GM23338 (cell line): ENCODE data around the gene TMED7. TPM values are rescaled to one million over a fixed set of nuclear protein-coding genes. Genes with fewer than 3 reads are reported as not detected.

Experiments used
- ATAC-seq: fragments of 200-7000 bp; cut with Tn5 transposase; 3 replicates; pipeline ENCODE4 v1.9.1; 2020
- DNase-seq: peaks from one replicate; pipeline ENCODE4 v3.0.0-alpha.2; 2015; ENCODE audit warnings: low spot score
- H2AFZ ChIP-seq: fragments of 200-600 bp; sonication (generic); 2 replicates; pipeline ENCODE4 v1.8.0; 2016; ENCODE audit warnings: antibody characterized with exemption, mild to moderate bottlenecking, moderate library complexity
- H3F3A ChIP-seq: fragments of 200-600 bp; sonication (generic); replicated peaks from 2 replicates; pipeline ENCODE4 v1.8.0; 2017; ENCODE audit warnings: antibody characterized with exemption, mixed run types, low read depth
- H3K27ac ChIP-seq: fragments of 200-600 bp; sonication (generic); 2 replicates; pipeline ENCODE4 v1.6.1; 2016; ENCODE audit warnings: low read depth
- H3K27me3 ChIP-seq: fragments of 200-600 bp; sonication (generic); 2 replicates; pipeline ENCODE4 v1.8.0; 2016; ENCODE audit warnings: mild to moderate bottlenecking, mixed run types, moderate library complexity; ENCODE audit not compliant: insufficient read depth
- H3K36me3 ChIP-seq: fragments of 200-600 bp; sonication (generic); 2 replicates; pipeline ENCODE4 v1.8.0; 2016; ENCODE audit warnings: mild to moderate bottlenecking; ENCODE audit not compliant: insufficient read depth
- H3K4me1 ChIP-seq: fragments of 200-600 bp; sonication (generic); 2 replicates; pipeline ENCODE4 v1.8.0; 2016; ENCODE audit warnings: mild to moderate bottlenecking, moderate library complexity; ENCODE audit not compliant: insufficient read depth
- H3K4me2 ChIP-seq: fragments of 200-600 bp; sonication (generic); 2 replicates; pipeline ENCODE4 v1.7.1; 2017; ENCODE audit warnings: mixed run types
- H3K4me3 ChIP-seq: fragments of 200-600 bp; sonication (generic); 2 replicates; pipeline ENCODE4 v1.6.1; 2016; ENCODE audit warnings: mixed run types
- H3K79me2 ChIP-seq: fragments of 200-600 bp; sonication (generic); replicated peaks from 2 replicates; pipeline ENCODE4 v1.8.0; 2017; ENCODE audit warnings: mild to moderate bottlenecking; ENCODE audit not compliant: insufficient read depth
- H3K9me2 ChIP-seq: fragments of 200-600 bp; sonication (generic); 2 replicates; pipeline ENCODE4 v1.8.0; 2017; ENCODE audit not compliant: insufficient read depth
- H4K20me1 ChIP-seq: fragments of 200-600 bp; sonication (generic); replicated peaks from 2 replicates; pipeline ENCODE4 v1.8.0; 2017; ENCODE audit warnings: mild to moderate bottlenecking; ENCODE audit not compliant: insufficient read depth
- H3K27ac Mint-ChIP-seq: 2 replicates; pipeline ENCODE4 v1.8.0; 2020; ENCODE audit warnings: inconsistent platforms, mild to moderate bottlenecking, moderate library complexity, mixed read lengths
- H3K27me3 Mint-ChIP-seq: 3 replicates; pipeline ENCODE4 v1.8.0; 2022; ENCODE audit warnings: low read depth, mild to moderate bottlenecking, moderate library complexity, mixed read lengths, inconsistent platforms; ENCODE audit not compliant: insufficient read depth, poor library complexity
- H3K36me3 Mint-ChIP-seq: 3 replicates; pipeline ENCODE4 v1.8.0; 2021; ENCODE audit warnings: low read depth, mild to moderate bottlenecking, inconsistent platforms, moderate library complexity, mixed read lengths
- H3K4me1 Mint-ChIP-seq: 3 replicates; pipeline ENCODE4 v1.8.0; 2020; ENCODE audit warnings: mild to moderate bottlenecking, inconsistent platforms, mixed read lengths
- H3K4me3 Mint-ChIP-seq: 3 replicates; pipeline ENCODE4 v1.8.0; 2021; ENCODE audit warnings: moderate library complexity, mild to moderate bottlenecking, inconsistent platforms, mixed read lengths
- H3K9me3 Mint-ChIP-seq: 3 replicates; pipeline ENCODE4 v1.8.0; 2020; ENCODE audit warnings: moderate library complexity, mild to moderate bottlenecking, inconsistent platforms, mixed read lengths
- CREB1 ChIP-seq: fragments of 250-450 bp; sonication (Bioruptor Pico); IDR thresholded peaks from 2 replicates; pipeline ENCODE4 v1.5.0; 2020; ENCODE audit warnings: low read depth, mild to moderate bottlenecking, moderate library complexity
- EZH2 ChIP-seq: fragments of 200-600 bp; sonication (generic); IDR thresholded peaks from one replicate; pipeline ENCODE4 v1.8.0; 2017; ENCODE audit warnings: antibody characterized with exemption, mild to moderate bottlenecking, low read depth; ENCODE audit not compliant: unreplicated experiment
- EZH2phosphoT487 ChIP-seq: fragments of 200-600 bp; sonication (generic); IDR thresholded peaks from one replicate; pipeline ENCODE4 v1.8.1; 2018; ENCODE audit warnings: antibody characterized with exemption; ENCODE audit not compliant: unreplicated experiment
- JUNB ChIP-seq: IDR thresholded peaks from one replicate; pipeline ENCODE4 v1.6.1; 2016; ENCODE audit warnings: antibody characterized with exemption; ENCODE audit not compliant: unreplicated experiment
- NANOG ChIP-seq: IDR thresholded peaks from 2 replicates; pipeline ENCODE4 v1.6.1; 2016; ENCODE audit warnings: antibody characterized with exemption, borderline replicate concordance
- POLR2AphosphoS5 ChIP-seq: IDR thresholded peaks from 2 replicates; pipeline ENCODE4 v1.6.1; 2016; ENCODE audit warnings: antibody characterized with exemption, low read depth
- STAT1 ChIP-seq: IDR thresholded peaks from one replicate; pipeline ENCODE4 v1.6.1; 2016; ENCODE audit warnings: antibody characterized with exemption; ENCODE audit not compliant: unreplicated experiment
- ZNF114 ChIP-seq: fragments of 250-450 bp; sonication (Bioruptor Pico); IDR thresholded peaks from 2 replicates; pipeline ENCODE4 v1.5.0; 2020; ENCODE audit warnings: mild to moderate bottlenecking, moderate library complexity
- ZNF331 ChIP-seq: fragments of 250-450 bp; sonication (Bioruptor Pico); IDR thresholded peaks from 2 replicates; pipeline ENCODE4 v1.5.0; 2020; ENCODE audit warnings: low read depth, mild to moderate bottlenecking, moderate library complexity
- polyA plus RNA-seq: library from polyadenylated mRNA; unstranded; fragments of >200 nt; fragmentation: Nextera tagmentation; extraction: Ambion mirVana; gene quantifications from 2 replicates; pipeline ENCODE4 v1.2.1, GENCODE V29; 2016
- total RNA-seq: library from RNA; depleted of rRNA; stranded (reverse); fragments of >200 nt; shearing (Covaris generic); gene quantifications from 2 replicates; pipeline ENCODE4 v1.2.3, GENCODE V29; 2014
- TF ChIP-seq, protein P1 (sequence below), 2 experiments: fragments of 200-600 bp in 1 of 2; sonication (generic) in 1 of 2; conservative IDR thresholded peaks; 2 replicates each; pipeline versions ENCODE4 v1.5.1 to v1.6.1; 2016 to 2017; ENCODE audit warnings: antibody characterized with exemption in 2 of 2, low read depth in 2 of 2, mild to moderate bottlenecking in 2 of 2, moderate library complexity in 1 of 2
- TF ChIP-seq, protein P2 (sequence below): IDR thresholded peaks from one replicate; pipeline ENCODE4 v1.6.1; 2018; ENCODE audit warnings: antibody characterized with exemption; ENCODE audit not compliant: unreplicated experiment
- TF ChIP-seq, protein P3 (sequence below): IDR thresholded peaks from 2 replicates; pipeline ENCODE4 v1.6.1; 2016; ENCODE audit warnings: antibody characterized with exemption

TMED7 gene
- total and polyA plus RNA-seq, 2 experiments from 2014 or later = 30.2 to 158 TPM

DNA sequence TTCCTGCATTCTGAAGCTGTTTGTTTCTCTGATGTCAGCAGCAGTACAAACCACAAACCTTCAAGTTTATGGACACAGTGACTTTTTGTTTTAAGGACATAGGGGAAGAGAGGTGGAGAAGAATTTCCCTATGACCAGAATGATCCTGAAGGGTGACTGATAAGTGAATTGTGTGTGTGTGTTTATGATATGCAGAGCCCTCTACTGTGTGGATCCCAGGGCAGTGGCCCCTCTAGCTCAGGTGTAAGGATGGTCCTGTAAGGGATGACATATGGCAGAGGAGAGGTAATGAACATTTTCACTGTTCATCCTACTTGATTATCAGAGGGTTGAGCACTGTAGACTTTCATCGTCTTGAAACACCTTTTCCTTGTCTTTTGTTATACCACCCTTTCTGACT lies 30.6 kb upstream of the TMED7 start:
- H3K36me3 Mint-ChIP-seq = no peaks in the 10 kb centered on the region
- H3K4me3 Mint-ChIP-seq = no peak overlapping the region
- no peaks in the 10 kb centered on the region; the same call in 2 of the 3 replicates for H3K9me3 Mint-ChIP-seq
- peaks cover 12% of the 10 kb centered on the region for H3K4me1 Mint-ChIP-seq
- Histone ChIP-seq H3K79me2 (no peaks in the 10 kb centered on the region), H4K20me1 (no peaks in the 10 kb centered on the region), H3K27me3 (no peaks in the 10 kb centered on the region), H3K4me2 (no peak overlapping the region), H3F3A (no peaks in the 10 kb centered on the region), H3K27ac (no peak overlapping the region), H3K4me1 (peaks cover 7% of the 10 kb centered on the region), H2AFZ (no peak overlapping the region; the same call in 1 of the 2 replicates), H3K36me3 (no peaks in the 10 kb centered on the region), H3K9me2 (peaks cover 4% of the 10 kb centered on the region; the same call in 1 of the 2 replicates), H3K4me3 (no peak overlapping the region)
- no peak for TF ChIP-seq POLR2AphosphoS5
- TF ChIP-seq NANOG = no peak
- TF ChIP-seq, protein P1, sequence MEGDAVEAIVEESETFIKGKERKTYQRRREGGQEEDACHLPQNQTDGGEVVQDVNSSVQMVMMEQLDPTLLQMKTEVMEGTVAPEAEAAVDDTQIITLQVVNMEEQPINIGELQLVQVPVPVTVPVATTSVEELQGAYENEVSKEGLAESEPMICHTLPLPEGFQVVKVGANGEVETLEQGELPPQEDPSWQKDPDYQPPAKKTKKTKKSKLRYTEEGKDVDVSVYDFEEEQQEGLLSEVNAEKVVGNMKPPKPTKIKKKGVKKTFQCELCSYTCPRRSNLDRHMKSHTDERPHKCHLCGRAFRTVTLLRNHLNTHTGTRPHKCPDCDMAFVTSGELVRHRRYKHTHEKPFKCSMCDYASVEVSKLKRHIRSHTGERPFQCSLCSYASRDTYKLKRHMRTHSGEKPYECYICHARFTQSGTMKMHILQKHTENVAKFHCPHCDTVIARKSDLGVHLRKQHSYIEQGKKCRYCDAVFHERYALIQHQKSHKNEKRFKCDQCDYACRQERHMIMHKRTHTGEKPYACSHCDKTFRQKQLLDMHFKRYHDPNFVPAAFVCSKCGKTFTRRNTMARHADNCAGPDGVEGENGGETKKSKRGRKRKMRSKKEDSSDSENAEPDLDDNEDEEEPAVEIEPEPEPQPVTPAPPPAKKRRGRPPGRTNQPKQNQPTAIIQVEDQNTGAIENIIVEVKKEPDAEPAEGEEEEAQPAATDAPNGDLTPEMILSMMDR (conservative IDR thresholded peaks at IDR 0.05; ENCODE audit: low read depth in 2 of 2) = no peak
- TF ChIP-seq, protein P2, sequence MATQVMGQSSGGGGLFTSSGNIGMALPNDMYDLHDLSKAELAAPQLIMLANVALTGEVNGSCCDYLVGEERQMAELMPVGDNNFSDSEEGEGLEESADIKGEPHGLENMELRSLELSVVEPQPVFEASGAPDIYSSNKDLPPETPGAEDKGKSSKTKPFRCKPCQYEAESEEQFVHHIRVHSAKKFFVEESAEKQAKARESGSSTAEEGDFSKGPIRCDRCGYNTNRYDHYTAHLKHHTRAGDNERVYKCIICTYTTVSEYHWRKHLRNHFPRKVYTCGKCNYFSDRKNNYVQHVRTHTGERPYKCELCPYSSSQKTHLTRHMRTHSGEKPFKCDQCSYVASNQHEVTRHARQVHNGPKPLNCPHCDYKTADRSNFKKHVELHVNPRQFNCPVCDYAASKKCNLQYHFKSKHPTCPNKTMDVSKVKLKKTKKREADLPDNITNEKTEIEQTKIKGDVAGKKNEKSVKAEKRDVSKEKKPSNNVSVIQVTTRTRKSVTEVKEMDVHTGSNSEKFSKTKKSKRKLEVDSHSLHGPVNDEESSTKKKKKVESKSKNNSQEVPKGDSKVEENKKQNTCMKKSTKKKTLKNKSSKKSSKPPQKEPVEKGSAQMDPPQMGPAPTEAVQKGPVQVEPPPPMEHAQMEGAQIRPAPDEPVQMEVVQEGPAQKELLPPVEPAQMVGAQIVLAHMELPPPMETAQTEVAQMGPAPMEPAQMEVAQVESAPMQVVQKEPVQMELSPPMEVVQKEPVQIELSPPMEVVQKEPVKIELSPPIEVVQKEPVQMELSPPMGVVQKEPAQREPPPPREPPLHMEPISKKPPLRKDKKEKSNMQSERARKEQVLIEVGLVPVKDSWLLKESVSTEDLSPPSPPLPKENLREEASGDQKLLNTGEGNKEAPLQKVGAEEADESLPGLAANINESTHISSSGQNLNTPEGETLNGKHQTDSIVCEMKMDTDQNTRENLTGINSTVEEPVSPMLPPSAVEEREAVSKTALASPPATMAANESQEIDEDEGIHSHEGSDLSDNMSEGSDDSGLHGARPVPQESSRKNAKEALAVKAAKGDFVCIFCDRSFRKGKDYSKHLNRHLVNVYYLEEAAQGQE = no peak
- no peak for TF ChIP-seq CREB1
- TF ChIP-seq ZNF331 (CRISPR knock-in tag) = no peak
- ATAC-seq = no peak
- no peak for DNase-seq
- H3K27me3 Mint-ChIP-seq = no peaks in the 10 kb centered on the region
- no peak overlapping the region for H3K27ac Mint-ChIP-seq

DNA sequence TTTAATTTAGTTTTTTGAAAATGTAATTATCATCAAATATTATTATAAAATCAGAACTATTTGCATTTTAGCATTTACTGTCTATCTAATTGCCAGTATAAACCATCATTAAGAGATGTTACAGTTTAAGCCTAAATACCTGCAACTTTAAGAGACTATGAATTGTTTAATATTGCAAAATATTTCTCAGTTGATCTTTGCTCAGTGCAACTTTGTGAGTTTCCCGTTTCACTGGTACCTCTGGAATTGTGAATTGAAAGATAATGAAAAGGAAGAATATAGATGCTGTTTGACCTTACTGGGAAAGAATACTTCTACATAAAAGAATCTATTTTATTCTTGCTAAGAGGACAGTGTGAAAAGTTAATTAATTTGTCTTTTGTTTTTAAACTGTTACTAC lies 30.2 kb upstream of the TMED7 start:
- peaks cover 5% of the 10 kb centered on the region for H3K4me1 ChIP-seq
- H3K4me2 ChIP-seq = no peak overlapping the region
- H2AFZ ChIP-seq = no peak overlapping the region
- H4K20me1 ChIP-seq = no peaks in the 10 kb centered on the region
- ATAC-seq (no peak), DNase-seq (no peak)
- no peaks in the 10 kb centered on the region for H3K79me2 ChIP-seq
- peaks cover 4% of the 10 kb centered on the region; the same call in 1 of the 2 replicates for H3K9me2 ChIP-seq
- H3K27ac Mint-ChIP-seq = no peak overlapping the region
- no peak overlapping the region for H3K4me3 Mint-ChIP-seq
- H3K4me1 Mint-ChIP-seq = peaks cover 8% of the 10 kb centered on the region
- no peaks in the 10 kb centered on the region for H3F3A ChIP-seq
- no peaks in the 10 kb centered on the region; the same call in 2 of the 3 replicates for H3K9me3 Mint-ChIP-seq
- H3K27ac ChIP-seq = no peak overlapping the region
- H3K36me3 Mint-ChIP-seq = no peaks in the 10 kb centered on the region
- no peak overlapping the region for H3K4me3 ChIP-seq
- H3K36me3 ChIP-seq = no peaks in the 10 kb centered on the region
- no peaks in the 10 kb centered on the region for H3K27me3 Mint-ChIP-seq
- no peaks in the 10 kb centered on the region for H3K27me3 ChIP-seq
- TF ChIP-seq, protein P2 = no peak
- TF ChIP-seq CREB1 = no peak
- TF ChIP-seq, protein P3, sequence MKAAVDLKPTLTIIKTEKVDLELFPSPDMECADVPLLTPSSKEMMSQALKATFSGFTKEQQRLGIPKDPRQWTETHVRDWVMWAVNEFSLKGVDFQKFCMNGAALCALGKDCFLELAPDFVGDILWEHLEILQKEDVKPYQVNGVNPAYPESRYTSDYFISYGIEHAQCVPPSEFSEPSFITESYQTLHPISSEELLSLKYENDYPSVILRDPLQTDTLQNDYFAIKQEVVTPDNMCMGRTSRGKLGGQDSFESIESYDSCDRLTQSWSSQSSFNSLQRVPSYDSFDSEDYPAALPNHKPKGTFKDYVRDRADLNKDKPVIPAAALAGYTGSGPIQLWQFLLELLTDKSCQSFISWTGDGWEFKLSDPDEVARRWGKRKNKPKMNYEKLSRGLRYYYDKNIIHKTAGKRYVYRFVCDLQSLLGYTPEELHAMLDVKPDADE = no peak
- TF ChIP-seq, protein P1 (conservative IDR thresholded peaks at IDR 0.05; ENCODE audit: low read depth in 2 of 2) = no peak
- TF ChIP-seq ZNF331 (CRISPR knock-in tag) = no peak
- no peak for TF ChIP-seq STAT1
- TF ChIP-seq NANOG = no peak
- TF ChIP-seq EZH2 = no peak
- no peak for TF ChIP-seq JUNB
- no peak for TF ChIP-seq ZNF114 (CRISPR knock-in tag)
- TF ChIP-seq EZH2phosphoT487 = no peak
